Loucy (cell line): ENCODE measurements around the gene SZT2.

Experiments
- EZH2phosphoT487 ChIP-seq: fragments of 200-600 bp; IDR thresholded peaks from 2 replicates; pipeline ENCODE4 v1.6.1; 2018; ENCODE audit warnings: antibody characterized with exemption, mild to moderate bottlenecking, moderate library complexity, borderline replicate concordance
- TF ChIP-seq, protein P1 (sequence below): fragments of 200-600 bp; sonication (generic); conservative IDR thresholded peaks from 2 replicates; pipeline ENCODE4 v1.5.1; 2014; ENCODE audit warnings: mild to moderate bottlenecking, antibody characterized with exemption, low read length

GRCh38 chr1:43402089-43402865 lies 12.6 kb downstream of the SZT2 start:
- TF ChIP-seq, protein P1, sequence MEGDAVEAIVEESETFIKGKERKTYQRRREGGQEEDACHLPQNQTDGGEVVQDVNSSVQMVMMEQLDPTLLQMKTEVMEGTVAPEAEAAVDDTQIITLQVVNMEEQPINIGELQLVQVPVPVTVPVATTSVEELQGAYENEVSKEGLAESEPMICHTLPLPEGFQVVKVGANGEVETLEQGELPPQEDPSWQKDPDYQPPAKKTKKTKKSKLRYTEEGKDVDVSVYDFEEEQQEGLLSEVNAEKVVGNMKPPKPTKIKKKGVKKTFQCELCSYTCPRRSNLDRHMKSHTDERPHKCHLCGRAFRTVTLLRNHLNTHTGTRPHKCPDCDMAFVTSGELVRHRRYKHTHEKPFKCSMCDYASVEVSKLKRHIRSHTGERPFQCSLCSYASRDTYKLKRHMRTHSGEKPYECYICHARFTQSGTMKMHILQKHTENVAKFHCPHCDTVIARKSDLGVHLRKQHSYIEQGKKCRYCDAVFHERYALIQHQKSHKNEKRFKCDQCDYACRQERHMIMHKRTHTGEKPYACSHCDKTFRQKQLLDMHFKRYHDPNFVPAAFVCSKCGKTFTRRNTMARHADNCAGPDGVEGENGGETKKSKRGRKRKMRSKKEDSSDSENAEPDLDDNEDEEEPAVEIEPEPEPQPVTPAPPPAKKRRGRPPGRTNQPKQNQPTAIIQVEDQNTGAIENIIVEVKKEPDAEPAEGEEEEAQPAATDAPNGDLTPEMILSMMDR = no peak
- no peak for TF ChIP-seq EZH2phosphoT487
